Stimulated activated CD8-positive, alpha-beta memory T cell treated with anti-CD3 and anti-CD28 coated beads, Interleukin-2, amount 100 ng/mL, for 1 hour (primary cell): ENCODE results near the gene RPS16.

ENCODE experiments used
- DNase-seq, 2 donors: peaks; one replicate each; pipeline ENCODE4 v3.0.0-alpha.2; 2020; ENCODE audit warnings: low read depth in 2 of 2

The RPS16 gene

GRCh38 chr19:39388657-39389056 lies 47.1 kb downstream of the RPS16 start:
- no peak for DNase-seq

DNA sequence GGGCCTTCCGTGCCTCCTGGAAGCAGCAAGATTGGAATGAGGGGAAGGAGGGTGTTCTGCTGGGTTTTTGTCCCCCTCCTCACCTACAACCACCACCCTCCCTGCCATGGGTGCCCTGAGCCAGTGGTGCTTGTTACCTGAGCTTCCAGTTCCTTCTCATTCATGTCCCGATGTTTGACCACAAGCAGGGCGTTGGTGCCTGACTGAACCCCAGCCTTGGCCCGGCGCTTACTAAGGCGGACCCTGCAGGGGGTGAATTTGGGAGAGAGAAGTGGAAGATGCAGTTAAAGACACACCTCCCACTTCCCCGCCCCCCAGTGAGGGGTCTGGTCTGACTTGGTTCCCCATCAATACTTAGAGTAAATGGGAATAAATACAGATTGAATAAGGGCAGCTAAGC lies 49.2 kb downstream of the RPS16 start:
- DNase-seq, result no peak

DNA sequence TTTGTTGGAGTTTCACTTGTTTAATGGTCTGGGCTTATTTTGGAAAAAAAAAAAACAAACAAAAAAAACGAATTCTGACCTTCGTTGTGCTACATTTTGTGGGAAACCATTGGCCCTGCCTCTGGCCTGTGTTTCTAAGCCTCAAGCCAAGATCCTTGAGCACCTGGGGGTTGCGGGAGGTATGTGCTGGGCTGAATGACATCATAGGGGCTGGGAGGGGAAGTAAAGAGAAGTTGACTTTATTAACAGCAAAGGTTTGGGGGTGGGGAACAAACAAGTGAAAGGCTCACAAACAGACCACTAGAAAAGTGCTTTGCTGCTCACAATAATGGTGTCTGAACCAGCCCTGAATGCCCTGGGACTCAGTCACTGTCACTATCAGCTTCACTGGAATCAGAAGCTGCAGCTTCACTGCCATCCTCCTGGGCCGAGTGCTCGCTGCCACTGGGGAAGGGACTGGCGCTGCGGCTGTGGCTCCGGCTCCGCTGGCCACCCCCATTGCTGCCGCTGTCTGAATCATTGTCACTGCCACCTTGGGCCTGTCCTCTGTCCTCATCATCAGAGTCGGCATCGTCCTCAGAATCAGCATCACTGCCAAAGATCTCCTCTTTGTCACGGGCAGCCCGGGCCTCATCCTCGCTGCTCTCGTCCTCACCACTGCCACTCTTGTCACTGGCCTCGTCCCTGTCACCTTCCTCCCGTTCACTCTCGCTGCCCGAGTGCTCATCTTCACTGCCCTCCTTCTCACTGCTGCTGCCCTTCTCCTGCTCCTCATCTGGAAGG lies 49.9 kb downstream of the RPS16 start:
- DNase-seq, result no peak

DNA sequence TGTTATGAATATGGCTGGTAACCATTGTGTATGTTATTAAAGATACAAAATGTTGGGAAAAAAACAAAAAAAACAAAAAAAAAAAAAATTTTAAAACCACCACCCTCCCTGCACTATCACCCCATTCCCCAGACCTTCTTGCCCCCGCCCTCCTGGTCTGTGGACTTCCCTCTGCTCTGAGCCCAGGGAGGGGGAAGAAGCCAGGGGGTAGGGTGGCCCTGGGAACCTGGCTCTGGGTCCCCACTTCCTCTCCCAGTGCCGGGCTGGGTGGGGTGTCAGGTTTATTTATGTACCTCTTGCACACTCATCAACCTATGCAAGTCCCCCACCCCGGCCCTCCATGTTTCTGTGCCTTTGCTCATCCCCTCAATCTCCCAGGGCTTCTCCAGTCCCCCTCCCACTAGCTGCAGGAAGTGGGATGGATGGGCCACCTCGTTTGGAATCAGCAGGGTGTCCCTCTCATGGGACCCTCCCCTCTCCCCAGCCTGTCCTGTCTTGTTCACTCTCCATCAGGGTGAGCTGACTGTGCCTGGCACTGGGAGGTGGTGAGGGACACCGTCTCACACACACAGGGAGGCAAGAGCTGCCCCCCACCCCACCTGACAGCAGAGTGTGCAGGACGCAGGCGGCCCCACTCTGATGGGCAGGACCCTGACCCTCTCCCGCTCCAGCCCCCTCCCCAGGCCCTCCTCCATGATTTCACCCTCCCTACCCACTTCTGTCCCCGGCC lies 50.7 kb downstream of the RPS16 start:
- no peak for DNase-seq
